Lung (tissue), 12 donors: ENCODE results near the gene C2CD2. TPM values are rescaled to one million over a fixed set of nuclear protein-coding genes. Genes with fewer than 3 reads are reported as not detected.

Source experiments
- ATAC-seq: fragments of 200-7000 bp; cut with Tn5 transposase; one replicate; pipeline ENCODE4 v1.9.1; 2020; ENCODE audit warnings: moderate number of reproducible peaks; ENCODE audit not compliant: insufficient read depth, low FRiP score
- DNase-seq, 3 donors: peaks; one replicate each; pipeline ENCODE4 v3.0.0-alpha.2; 2013 to 2017
- H3K27ac ChIP-seq, 2 donors: one replicate each; pipeline ENCODE4 v1.5.1; 2013; ENCODE audit warnings: mild to moderate bottlenecking in 2 of 2, moderate library complexity in 2 of 2, control low read depth in 1 of 2, inconsistent platforms in 1 of 2, low read depth in 1 of 2, low read length in 1 of 2
- H3K27me3 ChIP-seq, 3 donors: one replicate each; pipeline ENCODE4 v1.5.1; 2013; ENCODE audit warnings: low read length in 2 of 3; ENCODE audit not compliant: control insufficient read depth in 3 of 3, insufficient read depth in 3 of 3
- H3K36me3 ChIP-seq, 4 donors: one replicate each; pipeline ENCODE4 v1.5.1; 2013; ENCODE audit warnings: low read length in 4 of 4, mild to moderate bottlenecking in 1 of 4, moderate library complexity in 1 of 4; ENCODE audit not compliant: control insufficient read depth in 4 of 4, insufficient read depth in 4 of 4
- H3K4me1 ChIP-seq, 5 donors: one replicate each; pipeline ENCODE4 v1.5.1; 2013; ENCODE audit warnings: low read length in 5 of 5, mild to moderate bottlenecking in 2 of 5, moderate library complexity in 1 of 5; ENCODE audit not compliant: control insufficient read depth in 5 of 5, insufficient read depth in 5 of 5
- H3K4me3 ChIP-seq: one replicate; pipeline ENCODE4 v1.5.1; 2013; ENCODE audit warnings: mild to moderate bottlenecking, control low read depth, moderate library complexity
- H3K9ac ChIP-seq, 2 donors: one replicate each; pipeline ENCODE4 v1.5.1; 2013; ENCODE audit warnings: low read length in 2 of 2, control low read depth in 1 of 2; ENCODE audit not compliant: insufficient read depth in 1 of 2
- H3K9me3 ChIP-seq, 4 donors: one replicate each; pipeline ENCODE4 v1.5.1; 2013; ENCODE audit warnings: low read length in 3 of 4, mild to moderate bottlenecking in 1 of 4, moderate library complexity in 1 of 4; ENCODE audit not compliant: control insufficient read depth in 4 of 4, insufficient read depth in 3 of 4
- CTCF ChIP-seq: IDR thresholded peaks from 2 replicates; pipeline ENCODE4 v1.5.1; 2012; ENCODE audit warnings: mild to moderate bottlenecking; ENCODE audit errors: control extremely low read depth, extremely low read depth
- WGBS, 2 donors: extraction: QIAGEN DNeasy Blood & Tissue Kit; methylation state at CpG; one replicate each; pipeline ENCODE4 v1.1.7; 2013; 5-methylcytosine and 5-hydroxymethylcytosine counted together
- polyA plus RNA-seq, 2 donors: library from polyadenylated mRNA; stranded (reverse); fragments of 200-250 nt; gene quantifications; one replicate each; pipeline ENCODE4 v1.2.1, GENCODE V29; 2013
- total RNA-seq, 2 donors: library from RNA; depleted of rRNA in 1 of 2; stranded (reverse); fragments of >200 nt in 1 of 2; gene quantifications; one replicate each; pipeline ENCODE4 v1.2.1, GENCODE V29; 2014 to 2021
- donor health status: control.
- donor health status: control.
- donor health status: Bipolar disorder and iron deficiency.
- donor health status: healthy.
- donor health status: DM: yes; HTN: yes; CAD: no.

Gene C2CD2
- total and polyA plus RNA-seq, 4 donors: 7.0 to 19.5 (median 12.2) TPM

DNA sequence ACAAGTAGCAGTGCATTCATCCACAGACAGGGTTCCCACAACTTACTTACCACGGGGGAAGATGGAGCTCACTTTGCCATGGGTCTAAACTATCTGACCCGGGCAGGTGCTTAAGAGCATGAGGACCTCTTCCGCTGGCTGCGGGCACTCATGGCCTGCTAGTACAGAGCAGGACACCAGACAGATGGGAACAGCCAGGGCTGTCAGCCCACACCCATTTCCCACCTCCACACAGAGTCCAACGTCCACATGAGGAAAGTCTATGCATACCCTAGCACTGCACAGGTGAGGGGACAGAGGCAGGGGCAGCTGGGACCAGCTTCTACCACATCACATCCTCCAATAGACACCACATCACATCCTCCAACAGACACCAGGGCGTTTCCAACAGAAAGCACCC is 38.9 kb downstream of the C2CD2 start:
- Histone ChIP-seq H3K9me3 (no peaks in the 10 kb centered on the region), H3K27ac (no peak overlapping the region), H3K27me3 (no peaks in the 10 kb centered on the region), H3K36me3 (peaks cover 3 to 38% (median 29%) of the 10 kb centered on the region in 4 donors), H3K4me1 (no peaks in the 10 kb centered on the region), H3K4me3 (no peak overlapping the region), H3K9ac (no peak overlapping the region)
- no peak for TF ChIP-seq CTCF
- ATAC-seq: no peak
- no peak for DNase-seq
- WGBS, 2 donors: 92 to 96% methylated on average over 6 of the region's 6 CpGs

DNA sequence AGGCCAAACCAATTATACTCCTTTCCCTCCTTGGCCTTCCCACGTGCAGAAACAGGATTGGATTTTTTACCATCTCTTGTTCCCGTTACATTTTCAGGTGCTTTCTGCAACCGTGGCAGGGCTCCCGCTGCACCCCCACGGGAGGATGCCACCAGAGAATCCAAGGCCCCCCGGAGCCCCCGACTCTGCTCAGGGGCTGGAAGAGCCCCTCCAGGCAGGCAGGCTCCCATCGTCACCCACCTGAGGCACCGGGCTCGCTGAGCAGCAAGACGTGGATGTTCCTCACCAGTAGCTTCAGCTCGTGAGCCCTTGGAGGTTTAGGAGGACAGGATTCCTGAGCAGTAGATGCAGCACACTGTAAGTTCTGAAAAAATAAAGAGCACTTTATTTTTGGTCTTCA is 39.5 kb downstream of the C2CD2 start:
- ATAC-seq (no peak), DNase-seq (no peak)
- Histone ChIP-seq H3K9ac (no peak overlapping the region), H3K9me3 (no peaks in the 10 kb centered on the region), H3K36me3 (peaks cover 3 to 38% (median 29%) of the 10 kb centered on the region in 4 donors), H3K4me1 (no peaks in the 10 kb centered on the region), H3K27me3 (no peaks in the 10 kb centered on the region), H3K4me3 (no peak overlapping the region), H3K27ac (no peak overlapping the region)
- no peak for TF ChIP-seq CTCF
- WGBS, 2 donors: 95 to 98% methylated on average over 12 of the region's 12 CpGs

DNA sequence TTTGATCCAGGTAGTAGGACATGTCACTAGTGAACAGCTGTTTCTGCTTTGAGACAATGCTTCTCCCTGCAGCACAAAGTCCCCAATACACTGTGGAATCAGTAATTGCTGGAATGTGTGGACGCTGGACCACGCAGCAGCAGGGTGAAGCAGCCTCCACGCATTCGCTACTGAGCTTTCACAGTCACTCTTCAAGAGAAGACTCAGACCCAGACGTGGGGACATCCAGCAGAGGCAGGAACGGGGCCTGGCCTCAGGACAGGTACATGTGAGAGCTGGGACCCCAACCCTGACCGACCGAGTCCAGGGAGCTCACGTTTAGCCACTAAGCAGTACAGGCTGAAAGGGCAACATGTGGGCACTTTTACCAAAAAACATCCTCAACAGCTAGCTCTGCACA is 40.6 kb downstream of the C2CD2 start:
- H3K9ac ChIP-seq: no peak overlapping the region
- no peak overlapping the region for H3K27ac ChIP-seq
- H3K27me3 ChIP-seq: no peaks in the 10 kb centered on the region
- no peak for DNase-seq
- H3K36me3 ChIP-seq: peaks cover 3 to 40% (median 32%) of the 10 kb centered on the region in 4 donors
- no peak overlapping the region for H3K4me3 ChIP-seq
- H3K9me3 ChIP-seq: no peaks in the 10 kb centered on the region
- TF ChIP-seq CTCF: no peak
- 98 to 100% methylated on average over 9 of the region's 9 CpGs for whole genome bisulfite sequencing, 2 donors
- no peak for ATAC-seq
- H3K4me1 ChIP-seq: no peaks in the 10 kb centered on the region

DNA sequence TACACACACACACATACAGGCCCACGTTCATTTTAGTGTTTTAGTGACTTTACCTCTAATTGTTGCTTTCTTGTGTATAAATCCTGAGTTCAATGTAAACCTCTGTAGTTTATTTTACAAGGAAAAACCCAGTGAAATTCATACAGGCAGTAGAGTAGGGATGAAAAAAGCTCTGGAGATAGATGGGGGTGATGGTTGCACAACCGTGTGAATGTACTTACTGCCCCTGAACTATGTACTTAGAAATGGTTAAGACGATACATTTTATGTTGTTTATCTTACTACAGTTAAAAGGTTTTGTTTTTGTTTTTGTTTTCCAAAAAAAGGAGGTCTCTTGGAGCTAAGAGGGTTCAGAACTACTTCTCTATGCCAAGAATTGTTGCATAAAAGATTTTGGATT is 45.0 kb downstream of the C2CD2 start:
- Histone ChIP-seq H3K4me1 (no peaks in the 10 kb centered on the region), H3K27ac (no peak overlapping the region), H3K9me3 (no peaks in the 10 kb centered on the region), H3K4me3 (no peak overlapping the region), H3K36me3 (peaks cover 8 to 40% (median 28%) of the 10 kb centered on the region in 4 donors), H3K9ac (no peak overlapping the region), H3K27me3 (no peaks in the 10 kb centered on the region)
- no peak for TF ChIP-seq CTCF
- ATAC-seq: no peak
- DNase-seq: no peak
- WGBS, 2 donors: 75 to 77% methylated on average over 3 of the region's 3 CpGs
